HG03280 (cell line): Measurements from ENCODE around the gene GRID2.

Experiments
- ATAC-seq: cut with Tn5 transposase; IDR thresholded peaks from one replicate; pipeline ENCODE4 v1.9.1; 2021; ENCODE audit warnings: mild to moderate bottlenecking, moderate library complexity; ENCODE audit not compliant: unreplicated experiment

GRID2 gene

GRCh38 chr4:92658318-92658717 is 354.6 kb downstream of the GRID2 start:
- ATAC-seq, result no peak

GRCh38 chr4:92677805-92678204 is 374.0 kb downstream of the GRID2 start:
- no peak for ATAC-seq

GRCh38 chr4:92678292-92678691 is 374.5 kb downstream of the GRID2 start:
- ATAC-seq, result no peak

- ATAC-seq, result no peak
Measured at GRCh38 chr4:92679149-92679548, 375.4 kb downstream of the GRID2 start.

GRCh38 chr4:92714640-92715039 is 410.9 kb downstream of the GRID2 start:
- ATAC-seq, result no peak

- no peak for ATAC-seq
Measured at GRCh38 chr4:92733231-92733630, 429.5 kb downstream of the GRID2 start.

- no peak for ATAC-seq
Measured at GRCh38 chr4:92735025-92735665, 431.4 kb downstream of the GRID2 start.

- no peak for ATAC-seq
Measured at GRCh38 chr4:92760433-92760832, 456.7 kb downstream of the GRID2 start.

- no peak for ATAC-seq
Measured at GRCh38 chr4:92776080-92776479, 472.3 kb downstream of the GRID2 start.

GRCh38 chr4:92789741-92790140 is 486.0 kb downstream of the GRID2 start:
- ATAC-seq, result no peak

- ATAC-seq, result no peak
Measured at GRCh38 chr4:92791871-92792440, 488.2 kb downstream of the GRID2 start.

- ATAC-seq, result no peak
Measured at GRCh38 chr4:92809381-92809780, 505.6 kb downstream of the GRID2 start.

GRCh38 chr4:92812652-92813051 is 508.9 kb downstream of the GRID2 start:
- no peak for ATAC-seq

GRCh38 chr4:92814677-92815076 is 510.9 kb downstream of the GRID2 start:
- no peak for ATAC-seq

- ATAC-seq, result no peak
Measured at GRCh38 chr4:92825256-92825655, 521.5 kb downstream of the GRID2 start.

GRCh38 chr4:92825791-92826190 is 522.0 kb downstream of the GRID2 start:
- no peak for ATAC-seq

GRCh38 chr4:92830771-92831170 is 527.0 kb downstream of the GRID2 start:
- no peak for ATAC-seq

GRCh38 chr4:92840880-92841279 is 537.1 kb downstream of the GRID2 start:
- ATAC-seq, result no peak

- ATAC-seq, result no peak
Measured at GRCh38 chr4:92843784-92844183, 540.0 kb downstream of the GRID2 start.

- ATAC-seq, result no peak
Measured at GRCh38 chr4:92847026-92847425, 543.3 kb downstream of the GRID2 start.

GRCh38 chr4:92862509-92862908 is 558.7 kb downstream of the GRID2 start:
- no peak for ATAC-seq

GRCh38 chr4:92864096-92864495 is 560.3 kb downstream of the GRID2 start:
- ATAC-seq, result no peak

GRCh38 chr4:92872604-92873003 is 568.8 kb downstream of the GRID2 start:
- no peak for ATAC-seq
